ENCODE results near the gene ZSCAN5C. TPM values are rescaled to one million over a fixed set of nuclear protein-coding genes. Genes with fewer than 3 reads are reported as not detected.
A peak's percentile ranks its signal among the peaks of the same experiment; 100 is the strongest.

Gene ZSCAN5C, protein sequence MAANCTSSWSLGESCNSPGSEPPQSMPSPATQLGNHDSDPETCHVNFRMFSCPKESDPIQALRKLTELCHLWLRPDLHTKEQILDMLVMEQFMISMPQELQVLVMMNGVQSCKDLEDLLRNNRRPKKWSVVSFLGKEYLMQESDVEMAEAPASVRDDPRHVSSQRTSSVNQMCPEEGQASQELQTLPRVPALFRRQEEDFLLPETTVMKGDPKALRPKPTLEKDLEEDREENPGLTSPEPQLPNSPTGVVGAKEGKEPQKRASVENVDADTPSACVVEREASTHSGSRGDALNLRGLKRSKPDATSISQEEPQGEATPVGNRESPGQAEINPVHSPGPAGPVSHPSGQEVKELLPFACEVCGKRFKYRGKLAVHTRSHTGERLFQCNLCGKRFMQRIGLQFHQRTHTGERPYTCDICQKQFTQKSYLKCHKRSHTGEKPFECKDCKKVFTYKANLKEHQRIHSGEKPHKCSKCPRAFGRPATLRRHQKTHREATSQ
- not detected for total RNA-seq
- polyA plus RNA-seq (ENCODE audit: insufficient read depth, low read depth, low replicate concordance) = not detected
- long read RNA-seq, donor 1 = 0 reads
- long read RNA-seq, donor 2 = 0 reads
- long read RNA-seq, donor 3 = 0 reads
- long read RNA-seq, donor 4 = 0 reads
- long read RNA-seq, donor 5 = 0 reads
- long read RNA-seq, donor 6 = 0 reads
- long read RNA-seq, donor 7 = 0 reads
- long read RNA-seq, donor 8 = 0 reads
- long read RNA-seq, donor 9 = 0 reads
- long read RNA-seq, donor 10 = 0 reads

- Histone ChIP-seq H3K9me3 (ENCODE audit: control insufficient read depth in 2 of 3, insufficient read depth in 1 of 3, low read length in 3 of 3) (no peaks in the 10 kb centered on the region), H3K27ac (ENCODE audit: low read depth in 2 of 2, low read length in 2 of 2) (no peak within 1 kb of the TSS), H3K4me3 (ENCODE audit: low read length in 3 of 3) (no peak within 1 kb of the TSS), H3K36me3 (ENCODE audit: control insufficient read depth in 2 of 3, insufficient read depth in 3 of 3, low read length in 3 of 3) (no peaks in the 10 kb centered on the region), H3K27me3 (ENCODE audit: control insufficient read depth, insufficient read depth, low read length) (no peaks in the 10 kb centered on the region), H3K9ac (ENCODE audit: low read length in 3 of 3) (no peak within 1 kb of the TSS), H3K4me1 (ENCODE audit: control insufficient read depth in 2 of 3, insufficient read depth in 2 of 3, low read depth in 1 of 3, low read length in 3 of 3) (no peaks in the 10 kb centered on the region)
- no peak for FAIRE-seq
- intact Hi-C loops (cut with DNase I) = no loop called here
- TF ChIP-seq, protein P1, sequence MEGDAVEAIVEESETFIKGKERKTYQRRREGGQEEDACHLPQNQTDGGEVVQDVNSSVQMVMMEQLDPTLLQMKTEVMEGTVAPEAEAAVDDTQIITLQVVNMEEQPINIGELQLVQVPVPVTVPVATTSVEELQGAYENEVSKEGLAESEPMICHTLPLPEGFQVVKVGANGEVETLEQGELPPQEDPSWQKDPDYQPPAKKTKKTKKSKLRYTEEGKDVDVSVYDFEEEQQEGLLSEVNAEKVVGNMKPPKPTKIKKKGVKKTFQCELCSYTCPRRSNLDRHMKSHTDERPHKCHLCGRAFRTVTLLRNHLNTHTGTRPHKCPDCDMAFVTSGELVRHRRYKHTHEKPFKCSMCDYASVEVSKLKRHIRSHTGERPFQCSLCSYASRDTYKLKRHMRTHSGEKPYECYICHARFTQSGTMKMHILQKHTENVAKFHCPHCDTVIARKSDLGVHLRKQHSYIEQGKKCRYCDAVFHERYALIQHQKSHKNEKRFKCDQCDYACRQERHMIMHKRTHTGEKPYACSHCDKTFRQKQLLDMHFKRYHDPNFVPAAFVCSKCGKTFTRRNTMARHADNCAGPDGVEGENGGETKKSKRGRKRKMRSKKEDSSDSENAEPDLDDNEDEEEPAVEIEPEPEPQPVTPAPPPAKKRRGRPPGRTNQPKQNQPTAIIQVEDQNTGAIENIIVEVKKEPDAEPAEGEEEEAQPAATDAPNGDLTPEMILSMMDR (IDR thresholded peaks at IDR 0.05; ENCODE audit: borderline replicate concordance, extremely low read depth, insufficient read depth) = no peak
- no peak for DNase-seq
Measured at GRCh38 chr19:56201973-56202372, at the start of gene ZSCAN5C. Gene ZSCAN5C (plus strand): TSS chr19:56202273. CDS start chr19:56205914, 3,641 bp downstream.

- Histone ChIP-seq H3K27me3 (ENCODE audit: control insufficient read depth, insufficient read depth, low read length) (no peaks in the 10 kb centered on the region), H3K4me3 (ENCODE audit: low read length in 3 of 3) (no peak overlapping the region), H3K27ac (ENCODE audit: low read depth in 2 of 2, low read length in 2 of 2) (no peak overlapping the region), H3K36me3 (ENCODE audit: control insufficient read depth in 2 of 3, insufficient read depth in 3 of 3, low read length in 3 of 3) (peaks cover 0 to 10% (median 6%) of the 10 kb centered on the region in 3 donors), H3K9ac (ENCODE audit: low read length in 3 of 3) (no peak overlapping the region), H3K9me3 (ENCODE audit: control insufficient read depth in 2 of 3, insufficient read depth in 1 of 3, low read length in 3 of 3) (no peaks in the 10 kb centered on the region), H3K4me1 (ENCODE audit: control insufficient read depth in 2 of 3, insufficient read depth in 2 of 3, low read depth in 1 of 3, low read length in 3 of 3) (no peaks in the 10 kb centered on the region)
- no peak for FAIRE-seq
- DNase-seq = no peak
- TF ChIP-seq, protein P1 (IDR thresholded peaks at IDR 0.05; ENCODE audit: borderline replicate concordance, extremely low read depth, insufficient read depth) = no peak
- intact Hi-C loops (cut with DNase I) = loop anchor here (10.0 kb wide), 1 partner anchor 48 kb away; no protein-coding TSS in a partner anchor
Measured at GRCh38 chr19:56152644-56153043, 49.4 kb upstream of the ZSCAN5C start.

DNA sequence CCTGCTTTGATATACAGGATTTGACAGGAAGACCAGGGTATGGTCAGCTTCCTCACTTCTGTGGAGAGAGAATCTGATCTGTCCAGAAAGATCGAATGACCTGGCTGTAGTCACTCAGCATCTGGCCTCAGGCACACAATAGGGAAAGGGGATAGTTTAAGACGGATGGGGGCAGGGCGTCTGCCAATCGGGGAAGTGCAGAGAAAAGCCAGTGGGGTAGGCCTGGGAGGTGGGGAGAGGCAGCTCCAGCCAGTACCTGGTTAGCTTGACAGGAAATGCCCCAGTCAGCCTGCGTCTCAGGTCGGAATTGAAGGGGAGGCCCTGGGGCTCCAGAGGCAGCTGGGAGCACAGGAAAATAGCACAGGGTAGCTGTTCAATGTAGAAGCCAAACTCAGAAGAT lies 48.6 kb upstream of the ZSCAN5C start:
- FAIRE-seq = no peak
- Histone ChIP-seq H3K9me3 (ENCODE audit: control insufficient read depth in 2 of 3, insufficient read depth in 1 of 3, low read length in 3 of 3) (no peaks in the 10 kb centered on the region), H3K4me3 (ENCODE audit: low read length in 3 of 3) (no peak overlapping the region), H3K4me1 (ENCODE audit: control insufficient read depth in 2 of 3, insufficient read depth in 2 of 3, low read depth in 1 of 3, low read length in 3 of 3) (no peaks in the 10 kb centered on the region), H3K36me3 (ENCODE audit: control insufficient read depth in 2 of 3, insufficient read depth in 3 of 3, low read length in 3 of 3) (peaks cover 0 to 15% (median 6%) of the 10 kb centered on the region in 3 donors), H3K9ac (ENCODE audit: low read length in 3 of 3) (no peak overlapping the region), H3K27ac (ENCODE audit: low read depth in 2 of 2, low read length in 2 of 2) (no peak overlapping the region), H3K27me3 (ENCODE audit: control insufficient read depth, insufficient read depth, low read length) (no peaks in the 10 kb centered on the region)
- TF ChIP-seq, protein P1 (IDR thresholded peaks at IDR 0.05; ENCODE audit: borderline replicate concordance, extremely low read depth, insufficient read depth) = no peak
- intact Hi-C loops (cut with DNase I) = loop anchor here (10.0 kb wide), 1 partner anchor 49 kb away; no protein-coding TSS in a partner anchor
- peak in 3 of 5 donors; percentile 44 to 70 (median 62) for DNase-seq

Measured in kidney (tissue), 22 donors.